ENCODE measurements around the gene SVIL. TPM values are rescaled to one million over a fixed set of nuclear protein-coding genes. Genes with fewer than 3 reads are reported as not detected.
"Not testable (repeated sequence)": the region's sequence is repeated elsewhere in the genome, so short reads cannot be mapped to it uniquely, and the experiment has no call there.

SVIL gene
- total and polyA plus RNA-seq, 4 experiments from 2014 or later = 1.1 to 31.2 (median 22.0) TPM

DNA sequence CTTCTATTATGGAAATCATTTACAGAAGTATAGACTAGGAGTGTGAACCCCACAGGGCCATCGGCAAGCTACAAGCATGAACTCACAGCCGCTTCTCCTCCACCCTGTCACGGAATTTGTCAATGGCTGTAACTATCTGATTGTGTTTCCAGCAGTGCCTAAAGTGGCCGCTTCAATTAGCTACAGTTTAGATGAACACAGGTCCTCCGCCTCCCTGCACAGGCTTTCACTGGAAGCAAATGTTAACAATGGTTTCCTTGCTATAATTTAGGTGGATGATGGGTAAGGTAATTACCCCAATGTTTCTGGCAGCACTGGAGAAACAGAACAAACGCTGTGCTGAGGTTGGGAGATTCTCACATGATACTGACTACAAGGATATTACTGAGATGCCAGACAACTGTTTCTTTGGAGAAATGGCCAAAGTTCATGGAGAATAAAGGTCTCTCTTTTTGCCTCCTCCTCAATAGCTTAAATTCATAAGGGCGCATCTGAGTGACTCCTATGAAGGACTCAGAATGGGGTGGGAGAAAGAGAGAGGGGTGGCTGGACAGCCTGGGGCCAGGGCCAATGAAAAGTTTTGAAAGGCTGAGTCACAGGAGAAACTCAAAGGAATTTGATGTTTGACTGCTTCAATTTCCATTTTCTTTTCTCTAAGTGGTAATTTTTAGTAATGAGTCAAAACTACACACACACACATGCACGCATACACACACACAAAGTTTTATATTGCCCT lies 78.9 kb downstream of the SVIL start:
- Mint-ChIP-seq H3K36me3 (peaks cover 25 to 31% of the 10 kb centered on the region in 2 donors), H3K4me1 (no peaks in the 10 kb centered on the region), H3K9me3 (no peaks in the 10 kb centered on the region), H3K4me3 (no peak overlapping the region), H3K27ac (no peak overlapping the region), H3K27me3 (no peaks in the 10 kb centered on the region)
- no peaks in the 10 kb centered on the region for H3K9me3 ChIP-seq (ENCODE audit: control insufficient read depth in 1 of 2, low read length in 2 of 2)
- H3K4me3 ChIP-seq (ENCODE audit: low read length in 2 of 2) = no peak overlapping the region
- H3K27me3 ChIP-seq (ENCODE audit: insufficient read depth, low read length) = no peaks in the 10 kb centered on the region
- no peaks in the 10 kb centered on the region for H3K4me1 ChIP-seq (ENCODE audit: insufficient read depth, low read length)
- CTCF ChIA-PET (ENCODE audit: partially characterized antibody) = interaction anchor here (1.1 to 1.4 kb wide), 2 partner anchors 10 to 60 kb away, joined by 3 read pairs; no protein-coding TSS in a partner anchor
- DNase-seq = no peak
- H3K27ac ChIP-seq (ENCODE audit: low read depth, low read length) = no peak overlapping the region
- no peaks in the 10 kb centered on the region for H3K36me3 ChIP-seq (ENCODE audit: insufficient read depth, low read length)
- POLR2A ChIA-PET (ENCODE audit: partially characterized antibody) = no interaction called here
- intact Hi-C loops (cut with micrococcal nuclease) = no loop called here

DNA sequence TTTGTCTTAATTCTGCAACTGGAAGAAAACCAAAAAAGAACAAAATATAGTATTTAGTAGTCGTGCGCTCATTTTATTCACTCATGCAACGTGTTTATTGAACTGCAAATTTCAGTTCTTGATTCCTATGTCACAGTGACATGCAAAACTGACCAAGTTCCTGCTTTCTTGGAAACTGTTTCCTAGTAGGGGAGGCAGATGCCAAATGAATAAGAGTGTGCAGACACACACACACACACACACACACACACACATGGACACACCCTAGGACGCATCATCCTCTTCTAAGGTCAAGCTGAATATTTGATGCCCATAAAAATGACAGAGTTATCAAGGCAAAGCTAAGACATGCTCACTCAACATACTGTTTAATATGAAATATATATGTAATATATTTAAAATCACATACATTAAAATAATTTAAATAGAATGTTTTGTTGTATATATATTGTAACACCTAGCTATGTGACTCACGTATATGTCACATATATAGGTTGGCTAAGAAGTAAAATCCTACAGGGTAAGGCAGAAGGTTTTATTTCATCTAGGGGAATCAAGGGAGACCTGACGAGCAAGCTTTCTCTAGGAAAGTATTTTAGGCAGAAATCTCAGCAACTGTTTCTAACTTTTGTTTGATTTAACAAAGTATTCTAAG lies 79.6 kb downstream of the SVIL start:
- Mint-ChIP-seq H3K4me3 (no peak overlapping the region), H3K9me3 (no peaks in the 10 kb centered on the region), H3K4me1 (no peaks in the 10 kb centered on the region), H3K27ac (peak overlapping the region in 1 of 7 donors; percentile 48), H3K36me3 (peaks cover 32 to 38% of the 10 kb centered on the region in 2 donors), H3K27me3 (no peaks in the 10 kb centered on the region)
- H3K36me3 ChIP-seq (ENCODE audit: insufficient read depth, low read length) = no peaks in the 10 kb centered on the region
- H3K9me3 ChIP-seq (ENCODE audit: control insufficient read depth in 1 of 2, low read length in 2 of 2) = no peaks in the 10 kb centered on the region
- ChIA-PET CTCF (ENCODE audit: partially characterized antibody) (interaction anchor here (1.0 to 1.4 kb wide), 4 partner anchors 9 to 59 kb away, joined by 3 read pairs; no protein-coding TSS in a partner anchor), POLR2A (ENCODE audit: partially characterized antibody) (no interaction called here)
- H3K27me3 ChIP-seq (ENCODE audit: insufficient read depth, low read length) = no peaks in the 10 kb centered on the region
- no peak overlapping the region for H3K27ac ChIP-seq (ENCODE audit: low read depth, low read length)
- H3K4me1 ChIP-seq (ENCODE audit: insufficient read depth, low read length) = no peaks in the 10 kb centered on the region
- no peak overlapping the region for H3K4me3 ChIP-seq (ENCODE audit: low read length in 2 of 2)
- intact Hi-C loops (cut with micrococcal nuclease) = no loop called here
- no peak for DNase-seq

DNA sequence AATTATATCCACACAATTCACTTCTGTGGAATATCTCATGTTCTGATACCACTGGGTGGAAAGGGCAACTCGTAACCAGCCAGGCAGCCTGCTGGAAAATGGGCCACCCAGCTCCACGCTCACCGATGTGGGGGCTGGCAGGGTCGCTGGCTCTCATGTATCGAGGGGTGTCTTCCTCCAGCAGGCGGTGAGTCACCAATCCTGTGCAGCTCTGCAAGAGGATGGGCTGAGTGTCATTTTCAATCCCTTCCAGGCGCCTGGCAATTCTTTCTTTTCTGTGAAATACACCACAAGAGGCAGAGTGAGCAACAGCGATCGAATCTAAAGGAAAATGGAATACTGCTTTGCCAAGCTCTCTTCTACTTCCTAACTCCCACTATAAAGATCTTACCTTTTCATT lies 80.1 kb downstream of the SVIL start:
- Mint-ChIP-seq H3K36me3 (peaks cover 35 to 41% of the 10 kb centered on the region in 2 donors), H3K9me3 (no peaks in the 10 kb centered on the region), H3K27ac (peak overlapping the region in 1 of 7 donors; percentile 66), H3K4me1 (no peaks in the 10 kb centered on the region), H3K4me3 (no peak overlapping the region), H3K27me3 (no peaks in the 10 kb centered on the region)
- no peaks in the 10 kb centered on the region for H3K36me3 ChIP-seq (ENCODE audit: insufficient read depth, low read length)
- CTCF ChIA-PET (ENCODE audit: partially characterized antibody) = interaction anchor here (1.0 to 1.4 kb wide), 3 partner anchors 42 to 58 kb away, joined by 3 read pairs; no protein-coding TSS in a partner anchor
- no peaks in the 10 kb centered on the region for H3K9me3 ChIP-seq (ENCODE audit: control insufficient read depth in 1 of 2, low read length in 2 of 2)
- H3K4me1 ChIP-seq (ENCODE audit: insufficient read depth, low read length) = no peaks in the 10 kb centered on the region
- no peak overlapping the region for H3K27ac ChIP-seq (ENCODE audit: low read depth, low read length)
- H3K4me3 ChIP-seq (ENCODE audit: low read length in 2 of 2) = no peak overlapping the region
- DNase-seq = no peak
- intact Hi-C loops (cut with micrococcal nuclease) = no loop called here
- POLR2A ChIA-PET (ENCODE audit: partially characterized antibody) = no interaction called here
- no peaks in the 10 kb centered on the region for H3K27me3 ChIP-seq (ENCODE audit: insufficient read depth, low read length)

DNA sequence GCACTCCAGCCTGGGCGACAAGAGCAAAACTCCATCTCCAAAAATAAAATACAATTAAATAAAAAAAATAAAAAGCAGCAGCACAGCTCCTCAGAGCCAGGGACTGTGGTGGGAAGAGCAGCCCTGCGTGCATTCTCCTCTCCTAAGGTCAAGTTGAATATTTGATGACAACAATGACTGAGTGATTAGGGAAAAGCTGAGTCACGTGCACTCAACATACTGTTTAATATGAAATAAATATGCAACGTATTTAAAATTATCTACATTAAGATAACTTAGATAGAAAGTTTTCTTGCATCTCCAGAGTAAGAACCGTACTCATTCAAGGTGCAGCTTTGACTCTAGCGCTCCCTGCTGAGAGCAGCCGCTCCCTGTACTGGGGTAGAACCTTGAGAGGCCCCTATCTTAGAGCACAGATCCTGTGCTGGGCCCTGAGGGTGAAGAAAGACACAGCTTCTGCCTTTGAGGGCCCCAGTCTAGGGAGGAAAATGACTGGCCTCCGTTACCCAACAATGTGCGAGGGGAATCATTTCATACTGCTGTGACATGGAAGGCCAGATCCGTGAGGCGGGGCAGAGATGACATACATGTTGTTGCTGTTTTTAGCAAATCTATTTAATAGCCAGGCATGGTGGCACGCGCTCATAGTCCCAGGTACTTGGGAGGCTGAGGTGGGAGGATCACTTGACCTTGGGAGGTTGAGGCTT lies 81.1 kb downstream of the SVIL start:
- intact Hi-C loops (cut with micrococcal nuclease) = no loop called here
- H3K4me1 ChIP-seq (ENCODE audit: insufficient read depth, low read length) = no peaks in the 10 kb centered on the region
- no peaks in the 10 kb centered on the region for H3K27me3 ChIP-seq (ENCODE audit: insufficient read depth, low read length)
- no peaks in the 10 kb centered on the region for H3K36me3 ChIP-seq (ENCODE audit: insufficient read depth, low read length)
- Mint-ChIP-seq H3K27ac (no peak overlapping the region), H3K9me3 (no peaks in the 10 kb centered on the region), H3K36me3 (peaks cover 35 to 42% of the 10 kb centered on the region in 2 donors), H3K4me1 (peaks cover under 1 to 2% (median 1%) of the 10 kb centered on the region in 4 donors), H3K27me3 (no peaks in the 10 kb centered on the region), H3K4me3 (no peak overlapping the region)
- no peak for DNase-seq
- POLR2A ChIA-PET (ENCODE audit: partially characterized antibody) = no interaction called here
- no peak overlapping the region for H3K27ac ChIP-seq (ENCODE audit: low read depth, low read length)
- H3K4me3 ChIP-seq (ENCODE audit: low read length in 2 of 2) = no peak overlapping the region
- CTCF ChIA-PET (ENCODE audit: partially characterized antibody) = no interaction called here
- no peaks in the 10 kb centered on the region for H3K9me3 ChIP-seq (ENCODE audit: control insufficient read depth in 1 of 2, low read length in 2 of 2)

DNA sequence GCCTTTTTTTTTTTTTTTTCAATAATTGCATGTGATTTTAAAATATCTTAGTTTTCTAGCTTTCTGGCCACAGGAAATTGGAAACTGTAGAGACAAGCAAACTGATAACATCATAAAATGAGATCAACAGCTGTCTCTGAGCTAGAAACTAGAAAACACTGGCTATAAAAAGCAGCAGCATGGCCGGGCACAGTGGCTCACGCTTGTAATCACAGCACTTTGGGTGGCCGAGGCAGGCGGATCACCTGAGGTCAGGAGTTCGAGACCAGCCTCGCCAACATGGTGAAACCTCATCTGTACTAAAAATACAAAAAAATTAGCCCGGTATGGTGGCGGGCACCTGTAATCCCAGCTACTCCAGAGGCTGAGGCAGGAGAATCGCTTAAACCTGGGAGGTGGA lies 81.7 kb downstream of the SVIL start:
- H3K36me3 Mint-ChIP-seq = peaks cover 36 to 47% of the 10 kb centered on the region in 2 donors
- H3K4me1 Mint-ChIP-seq; H3K36me3 ChIP-seq (ENCODE audit: insufficient read depth, low read length); H3K4me3 Mint-ChIP-seq; H3K27ac ChIP-seq (ENCODE audit: low read depth, low read length); POLR2A ChIA-PET (ENCODE audit: partially characterized antibody); intact Hi-C loops (cut with micrococcal nuclease); H3K27me3 Mint-ChIP-seq; H3K4me3 ChIP-seq (ENCODE audit: low read length in 2 of 2); H3K27me3 ChIP-seq (ENCODE audit: insufficient read depth, low read length); H3K27ac Mint-ChIP-seq; DNase-seq; H3K4me1 ChIP-seq (ENCODE audit: insufficient read depth, low read length); H3K9me3 Mint-ChIP-seq; H3K9me3 ChIP-seq (ENCODE audit: control insufficient read depth in 1 of 2, low read length in 2 of 2); CTCF ChIA-PET (ENCODE audit: partially characterized antibody): not testable (repeated sequence)

DNA sequence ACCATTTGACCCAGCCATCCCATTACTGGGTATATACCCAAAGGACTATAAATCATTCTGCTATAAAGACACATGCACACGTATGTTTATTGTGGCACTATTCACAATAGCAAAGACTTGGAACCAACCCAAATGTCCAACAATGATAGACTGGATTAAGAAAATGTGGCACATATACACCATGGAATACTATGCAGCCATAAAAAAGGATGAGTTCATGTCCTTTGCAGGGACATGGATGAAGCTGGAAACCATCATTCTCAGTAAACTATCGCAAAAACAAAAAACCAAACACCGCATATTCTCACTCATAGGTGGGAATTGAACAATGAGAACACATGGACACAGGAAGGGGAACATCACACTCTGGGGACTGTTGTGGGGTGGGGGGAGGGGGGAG lies 85.3 kb downstream of the SVIL start:
- H3K4me3 ChIP-seq (ENCODE audit: low read length in 2 of 2); H3K27ac ChIP-seq (ENCODE audit: low read depth, low read length); CTCF ChIA-PET (ENCODE audit: partially characterized antibody); POLR2A ChIA-PET (ENCODE audit: partially characterized antibody); H3K27ac Mint-ChIP-seq; H3K36me3 ChIP-seq (ENCODE audit: insufficient read depth, low read length); H3K4me3 Mint-ChIP-seq; H3K9me3 Mint-ChIP-seq; H3K4me1 ChIP-seq (ENCODE audit: insufficient read depth, low read length); H3K27me3 ChIP-seq (ENCODE audit: insufficient read depth, low read length); intact Hi-C loops (cut with micrococcal nuclease); H3K9me3 ChIP-seq (ENCODE audit: control insufficient read depth in 1 of 2, low read length in 2 of 2); DNase-seq; H3K27me3 Mint-ChIP-seq: not testable (repeated sequence)
- peaks cover 32 to 38% of the 10 kb centered on the region in 2 donors for H3K36me3 Mint-ChIP-seq
- peaks cover 9 to 12% (median 9%) of the 10 kb centered on the region in 4 donors for H3K4me1 Mint-ChIP-seq

DNA sequence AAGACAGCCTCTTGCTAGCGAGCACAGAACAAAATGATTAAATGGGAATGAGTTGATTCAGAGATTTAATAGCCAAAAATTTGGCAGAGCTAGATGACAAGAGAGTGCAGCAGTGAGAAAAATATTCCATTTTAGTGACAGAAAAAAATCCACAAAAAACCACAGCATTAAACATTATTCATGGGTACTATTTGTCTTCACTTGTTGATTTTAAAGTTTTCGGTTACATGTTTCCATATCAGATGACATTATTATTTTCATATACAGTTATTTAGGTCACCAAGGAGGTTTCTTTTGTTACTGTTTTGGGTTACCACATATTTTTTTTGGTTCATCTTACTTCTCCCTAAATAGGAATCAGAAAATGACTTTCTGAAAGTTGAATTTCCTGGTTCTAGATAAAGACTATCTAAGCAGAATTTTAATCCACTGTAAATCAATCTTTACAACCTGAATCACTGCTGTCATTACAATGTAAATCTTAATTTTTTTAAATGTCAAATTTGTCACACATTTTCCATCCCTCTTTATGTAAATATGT lies 87.9 kb downstream of the SVIL start:
- Histone ChIP-seq H3K27me3 (ENCODE audit: insufficient read depth, low read length) (no peaks in the 10 kb centered on the region), H3K9me3 (ENCODE audit: control insufficient read depth in 1 of 2, low read length in 2 of 2) (no peaks in the 10 kb centered on the region), H3K27ac (ENCODE audit: low read depth, low read length) (no peak overlapping the region), H3K4me1 (ENCODE audit: insufficient read depth, low read length) (peaks cover 9% of the 10 kb centered on the region), H3K4me3 (ENCODE audit: low read length in 2 of 2) (no peak overlapping the region), H3K36me3 (ENCODE audit: insufficient read depth, low read length) (peaks cover 3% of the 10 kb centered on the region)
- POLR2A ChIA-PET (ENCODE audit: partially characterized antibody) = no interaction called here
- no peak for DNase-seq
- no peak overlapping the region for H3K4me3 Mint-ChIP-seq
- CTCF ChIA-PET (ENCODE audit: partially characterized antibody) = interaction anchor here (1.1 kb wide), 1 partner anchor 9 kb away, joined by 3 read pairs; no protein-coding TSS in a partner anchor
- H3K9me3 Mint-ChIP-seq = no peaks in the 10 kb centered on the region
- peaks cover 9 to 12% (median 10%) of the 10 kb centered on the region in 4 donors for H3K4me1 Mint-ChIP-seq
- no peak overlapping the region for H3K27ac Mint-ChIP-seq
- no peaks in the 10 kb centered on the region for H3K27me3 Mint-ChIP-seq
- peaks cover 20 to 30% of the 10 kb centered on the region in 2 donors for H3K36me3 Mint-ChIP-seq
- intact Hi-C loops (cut with micrococcal nuclease) = no loop called here
